HG03135 (cell line): ENCODE measurements around the gene ZNF80.
"Not testable (repeated sequence)": the region's sequence is repeated elsewhere in the genome, so short reads cannot be mapped to it uniquely, and the experiment has no call there.

Experiments
- ATAC-seq: cut with Tn5 transposase; IDR thresholded peaks from one replicate; pipeline ENCODE4 v1.9.1; 2021; ENCODE audit warnings: mild to moderate bottlenecking, moderate library complexity; ENCODE audit not compliant: unreplicated experiment

Gene ZNF80

DNA sequence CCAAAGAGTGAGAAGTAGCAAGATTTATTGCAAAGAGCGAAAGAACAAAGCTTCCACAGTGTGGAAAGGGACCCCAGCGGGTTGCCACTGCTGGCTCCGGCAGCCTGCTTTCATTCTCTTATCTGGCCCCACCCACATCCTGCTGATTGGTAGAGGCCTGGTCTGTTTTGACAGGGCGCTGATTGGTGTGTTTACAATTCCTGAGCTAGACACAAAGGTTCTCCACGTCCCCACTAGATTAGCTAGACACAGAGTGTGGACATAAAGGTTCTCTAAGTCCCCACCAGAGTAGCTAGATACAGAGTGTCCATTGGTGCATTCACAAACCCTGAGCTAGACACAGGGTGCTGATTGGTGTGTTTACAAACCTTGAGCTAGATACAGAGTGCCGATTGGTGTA, at the start of gene ZNF80:
Gene ZNF80 (minus strand): TSS at position 101 of the 400 bp plus-strand sequence. CDS start 504 bp downstream, outside the sequence.
- ATAC-seq = not testable (repeated sequence)

DNA sequence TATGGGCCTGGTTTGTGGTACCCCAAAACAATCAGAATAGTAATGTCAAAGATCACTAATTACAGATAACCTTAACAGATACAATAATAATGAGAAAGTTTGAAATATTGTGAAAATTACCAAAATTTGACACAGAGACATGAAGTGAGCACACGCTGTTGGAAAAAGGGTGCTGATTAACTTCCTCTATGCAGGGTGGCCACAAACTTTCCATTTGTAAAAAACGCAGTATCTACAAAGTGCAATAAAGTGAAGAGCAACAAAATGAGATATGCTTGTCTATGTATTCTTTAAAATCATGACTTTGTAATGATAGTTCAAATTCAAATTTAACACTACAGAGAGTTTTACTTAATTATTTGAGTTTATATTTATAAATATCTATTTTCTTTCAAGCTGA, 48.9 kb upstream of the ZNF80 start:
- no peak for ATAC-seq

DNA sequence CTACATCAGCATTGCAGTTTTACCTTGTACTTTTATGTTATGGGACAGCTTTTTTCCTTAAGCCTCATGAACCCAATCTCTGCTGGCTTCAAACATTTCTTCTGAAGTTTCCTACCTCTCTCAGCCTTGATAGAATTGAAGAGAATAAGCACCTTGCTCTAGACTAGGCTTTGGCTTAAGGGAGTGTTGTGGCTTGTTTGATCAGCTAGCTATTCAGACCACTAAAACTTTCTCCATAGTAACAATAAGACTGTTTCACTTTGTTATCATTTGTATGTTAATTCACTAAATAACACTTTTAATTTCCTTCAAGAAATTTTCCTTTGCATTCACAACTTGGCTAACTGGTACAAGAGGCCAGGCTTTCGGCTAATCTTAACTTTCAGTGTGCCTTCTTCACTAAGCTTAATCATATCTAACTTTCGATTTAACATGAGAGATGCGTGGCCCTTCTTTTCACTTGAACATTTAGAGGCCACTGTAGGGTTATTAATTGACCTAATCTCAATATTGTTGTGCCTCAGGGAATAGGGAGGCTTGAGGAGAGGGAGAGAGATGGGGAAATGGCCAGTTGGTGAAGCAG, 48.4 kb upstream of the ZNF80 start:
- no peak for ATAC-seq

DNA sequence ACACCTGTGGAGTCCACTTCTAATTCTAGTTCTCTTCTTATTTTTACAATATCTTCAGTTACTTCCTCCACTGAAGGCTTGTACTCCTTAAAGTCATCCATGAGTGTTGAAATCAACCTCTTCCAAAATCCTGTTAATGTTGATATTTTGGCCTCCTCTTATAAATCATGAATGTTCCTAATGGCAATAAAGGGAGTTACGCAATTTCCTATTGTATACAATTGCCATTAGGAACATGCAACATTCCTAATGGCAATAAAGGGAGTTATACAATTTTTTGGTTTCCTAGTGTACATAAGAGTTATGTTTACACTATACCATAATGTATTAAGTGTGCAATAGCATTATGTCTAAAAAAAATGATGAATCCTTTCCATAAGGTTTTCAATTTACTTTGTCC, 47.3 kb upstream of the ZNF80 start:
- no peak for ATAC-seq

DNA sequence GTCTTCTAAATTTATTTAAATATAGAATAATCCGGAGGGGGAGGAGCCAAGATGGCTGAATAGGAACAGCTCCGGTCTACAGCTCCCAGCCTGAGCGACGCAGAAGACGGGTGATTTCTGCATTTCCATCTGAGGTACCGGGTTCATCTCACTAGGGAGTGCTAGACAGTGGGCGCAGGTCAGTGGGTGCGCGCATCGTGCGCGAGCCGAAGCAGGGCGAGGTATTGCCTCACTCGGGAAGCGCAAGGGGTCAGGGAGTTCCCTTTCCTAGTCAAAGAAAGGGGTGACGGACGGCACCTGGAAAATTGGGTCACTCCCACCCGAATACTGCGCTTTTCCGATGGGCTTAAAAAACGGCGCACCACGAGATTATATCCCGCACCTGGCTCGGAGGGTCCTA, 39.5 kb upstream of the ZNF80 start:
- not testable (repeated sequence) for ATAC-seq

DNA sequence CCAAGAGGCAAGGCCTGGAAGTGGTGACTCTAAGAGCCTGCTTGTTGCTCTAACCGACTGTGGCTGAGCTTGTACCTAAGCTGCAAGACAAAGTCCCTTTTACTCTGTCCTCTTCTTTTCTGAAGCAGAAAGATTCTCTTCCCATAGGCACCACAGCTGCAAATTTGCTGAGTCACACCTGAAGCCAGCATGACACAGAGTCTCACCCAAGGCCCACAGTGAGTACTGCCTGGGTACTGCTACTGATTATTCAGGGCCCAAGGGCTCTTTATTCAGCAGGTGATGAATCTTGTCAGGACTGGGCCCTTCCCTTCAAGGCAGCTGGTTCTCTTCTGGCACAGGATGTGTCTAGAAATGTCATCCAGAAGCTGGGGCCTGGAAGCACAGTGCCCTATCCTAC, 37.6 kb upstream of the ZNF80 start:
- no peak for ATAC-seq

DNA sequence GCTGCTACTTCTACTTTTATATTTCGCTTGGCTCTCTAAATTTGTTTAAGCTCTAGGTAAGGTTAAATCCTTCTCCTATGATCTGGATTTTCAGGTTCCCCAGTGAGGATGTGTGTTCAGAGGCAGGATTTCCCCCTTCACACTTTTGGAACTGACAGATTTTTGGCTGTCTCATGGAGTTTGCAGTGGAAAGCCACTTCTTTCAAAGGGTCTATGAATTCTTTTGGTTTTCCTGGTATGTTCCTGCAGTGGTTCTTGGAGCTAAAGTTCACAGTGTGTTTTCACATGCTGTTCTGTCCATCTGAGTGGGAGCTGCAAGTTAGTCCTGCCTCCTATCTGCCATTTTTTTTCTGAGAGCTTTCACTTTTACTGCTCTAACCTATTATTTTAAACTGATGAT, 34.9 kb upstream of the ZNF80 start:
- ATAC-seq = no peak

DNA sequence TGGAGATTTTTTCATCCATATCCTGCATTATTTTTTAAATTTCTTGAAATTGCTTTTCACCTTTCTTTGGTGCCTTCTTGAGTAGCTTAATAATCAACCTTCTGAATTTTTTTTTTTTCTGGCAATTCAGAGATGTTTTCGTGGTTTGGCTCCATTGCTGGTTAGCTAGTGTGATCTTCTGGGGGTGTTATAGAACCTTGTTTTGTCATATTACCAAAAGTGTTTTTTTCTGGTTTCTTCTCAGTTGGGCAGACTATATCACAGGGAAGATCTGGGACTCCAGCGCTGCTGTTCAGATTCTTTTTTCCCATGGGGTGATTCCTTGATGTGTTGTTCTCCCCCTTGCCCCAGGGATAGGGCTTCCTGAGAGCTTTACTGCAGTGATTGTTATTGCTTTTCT, 32.6 kb upstream of the ZNF80 start:
- ATAC-seq = no peak

DNA sequence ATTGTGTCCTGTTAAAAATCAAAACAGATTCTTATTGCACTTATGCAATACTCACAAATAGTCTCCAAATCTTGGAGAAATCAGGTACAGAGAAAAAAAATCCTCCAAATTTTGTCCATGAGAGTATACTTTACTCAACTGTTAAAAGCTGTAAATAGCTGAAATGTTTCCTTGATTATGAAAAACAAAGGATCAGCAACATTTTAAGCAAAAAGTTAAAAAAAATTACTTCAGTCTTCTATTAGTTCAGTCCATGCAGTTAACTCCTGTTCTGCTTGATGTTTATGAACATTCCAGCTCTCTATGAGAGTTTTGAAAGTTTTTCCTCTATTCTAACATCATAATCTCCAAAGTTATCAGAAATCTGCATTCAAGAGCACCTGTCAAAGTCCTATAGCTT, 22.8 kb upstream of the ZNF80 start:
- no peak for ATAC-seq

DNA sequence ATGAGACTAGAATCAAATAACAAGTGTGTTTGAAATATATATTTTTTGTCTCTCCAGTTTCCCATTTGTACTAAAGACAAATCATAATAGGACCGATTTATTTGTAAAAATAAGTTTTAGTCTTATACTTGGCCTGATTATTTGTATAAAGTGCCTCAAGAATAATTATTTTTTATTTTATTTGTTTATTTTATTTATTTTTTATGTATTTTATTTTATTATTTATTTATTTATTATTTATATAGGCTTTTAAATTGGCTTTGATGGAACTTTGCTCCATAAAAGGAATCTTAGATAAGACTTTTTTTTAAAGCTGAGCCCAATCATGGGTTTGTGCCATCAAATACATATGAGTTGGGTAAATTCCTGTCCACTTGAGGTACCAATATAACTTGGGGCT, 22.2 kb upstream of the ZNF80 start:
- no peak for ATAC-seq

DNA sequence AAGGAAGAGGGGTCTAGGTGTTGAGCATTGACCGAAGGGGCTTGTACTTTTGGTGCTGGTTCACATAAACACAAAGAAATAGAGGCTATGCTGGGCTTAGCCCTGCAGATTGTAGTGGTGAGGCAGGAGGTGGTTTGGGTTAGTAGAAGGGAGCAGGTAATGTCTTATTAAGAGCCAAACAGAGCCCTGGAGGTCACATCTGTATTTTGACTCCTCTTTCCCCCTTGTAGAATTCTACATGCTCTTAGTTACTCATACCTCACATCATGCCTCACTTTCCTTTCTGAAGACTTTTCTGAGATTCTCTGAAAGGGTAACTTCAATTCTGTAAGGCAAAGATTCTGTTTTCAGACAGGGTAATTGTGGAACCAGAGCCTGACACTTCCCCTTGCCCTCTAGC, 16.1 kb upstream of the ZNF80 start:
- ATAC-seq = no peak

DNA sequence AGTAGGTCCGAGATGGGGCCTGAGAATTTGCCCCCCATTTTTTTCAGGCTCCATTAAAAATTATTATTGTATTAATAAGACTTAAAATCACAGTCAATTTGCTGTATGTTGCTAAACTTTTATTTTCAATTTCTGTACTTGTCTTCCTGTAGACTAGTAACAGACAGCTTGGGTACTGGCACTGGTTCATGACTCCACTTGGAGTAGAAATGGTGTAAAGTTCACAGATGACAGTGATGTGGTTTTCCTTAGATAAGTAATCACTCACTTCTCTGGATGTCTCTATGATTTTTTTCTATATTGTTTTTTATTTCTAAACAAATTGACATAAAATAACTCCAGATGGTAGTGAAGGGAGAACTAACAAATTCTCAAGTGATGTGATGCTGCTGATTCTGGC, 15.6 kb upstream of the ZNF80 start:
- ATAC-seq = no peak

DNA sequence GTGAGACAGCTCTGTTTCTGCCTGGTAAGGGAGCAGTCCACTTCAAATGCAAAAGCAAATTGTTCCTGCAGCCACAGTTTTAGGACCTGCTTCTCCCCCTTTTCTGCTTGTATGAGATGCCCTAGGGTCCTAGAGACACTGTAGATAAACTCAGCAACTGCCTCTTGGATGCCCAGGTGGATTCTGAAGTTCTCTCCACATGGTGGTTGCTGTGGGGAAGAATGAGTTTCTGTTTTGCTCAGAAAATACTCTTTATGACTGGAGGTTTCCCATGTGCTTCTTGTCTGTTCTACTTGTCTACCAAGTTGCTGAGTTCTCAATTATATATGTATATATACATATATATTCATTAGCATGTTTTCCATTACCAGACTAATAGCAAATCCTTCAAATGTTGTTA, 5.6 kb upstream of the ZNF80 start:
- peak; percentile 87 for ATAC-seq

DNA sequence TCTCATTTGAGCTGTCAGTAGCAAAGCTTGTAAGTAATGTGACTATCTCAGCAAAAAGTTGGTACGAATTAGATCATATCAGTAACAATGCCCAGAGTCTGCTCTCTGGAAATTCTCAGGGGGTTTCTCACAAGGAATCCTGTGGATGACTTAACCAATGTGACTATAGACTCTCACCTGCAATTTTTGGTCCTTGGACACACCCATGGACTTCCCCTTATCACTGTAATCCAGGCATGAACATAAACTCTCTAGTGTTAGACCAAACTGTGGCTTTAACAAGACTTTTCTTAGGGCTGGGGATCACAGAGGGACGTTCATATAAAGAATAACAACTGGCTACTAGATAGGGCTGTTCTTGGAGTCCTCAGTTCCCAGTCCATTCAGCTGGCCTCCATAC, 3.9 kb upstream of the ZNF80 start:
- ATAC-seq = no peak

DNA sequence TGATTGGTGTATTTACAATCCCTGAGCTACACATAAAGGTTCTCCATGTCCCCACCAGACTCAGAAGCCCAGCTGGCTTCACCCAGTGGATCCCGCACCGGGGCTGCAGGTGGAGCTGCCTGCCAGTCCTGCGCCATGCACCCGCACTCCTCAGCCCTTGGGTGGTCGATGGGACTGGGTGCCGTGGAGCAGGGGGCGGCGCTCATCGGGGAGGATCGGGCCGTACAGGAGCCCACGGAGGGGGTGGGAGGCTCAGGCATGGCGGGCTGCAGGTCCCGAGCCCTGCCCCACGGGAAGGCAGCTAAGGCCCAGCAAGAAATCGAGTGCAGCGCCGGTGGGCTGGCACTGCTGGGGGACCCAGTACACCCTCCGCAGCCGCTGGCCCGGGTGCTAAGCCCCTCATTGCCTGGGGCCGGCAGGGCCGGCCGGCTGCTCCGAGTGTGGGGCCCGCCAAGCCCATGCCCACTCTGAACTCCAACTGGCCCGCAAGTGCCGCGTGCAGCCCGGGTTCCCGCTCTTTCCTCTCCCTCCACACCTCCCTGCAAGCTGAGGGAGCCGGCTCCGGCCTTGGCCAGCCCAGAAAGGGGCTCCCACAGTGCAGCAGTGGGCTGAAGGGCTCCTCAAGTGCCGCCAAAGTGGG, 888 bp upstream of the ZNF80 start:
- ATAC-seq = not testable (repeated sequence)

DNA sequence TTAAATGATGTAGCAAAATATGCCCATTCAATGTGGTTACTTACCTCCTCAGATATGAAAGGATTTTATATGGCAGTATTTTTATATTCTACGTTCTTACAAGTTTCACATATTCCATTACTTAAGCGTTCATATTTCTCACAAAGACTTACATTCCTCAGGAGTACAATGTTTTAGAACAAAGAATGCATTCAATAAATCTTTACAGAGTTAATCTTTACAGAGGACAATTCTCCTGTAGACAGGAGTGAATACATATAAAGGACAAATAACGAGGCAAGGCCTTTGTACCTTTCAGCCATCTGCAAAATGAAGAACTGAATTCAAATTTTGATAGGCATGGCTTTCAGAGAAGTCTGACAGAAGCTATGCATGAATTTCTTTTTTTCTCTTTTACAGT, 1.9 kb downstream of the ZNF80 start:
- ATAC-seq = no peak

DNA sequence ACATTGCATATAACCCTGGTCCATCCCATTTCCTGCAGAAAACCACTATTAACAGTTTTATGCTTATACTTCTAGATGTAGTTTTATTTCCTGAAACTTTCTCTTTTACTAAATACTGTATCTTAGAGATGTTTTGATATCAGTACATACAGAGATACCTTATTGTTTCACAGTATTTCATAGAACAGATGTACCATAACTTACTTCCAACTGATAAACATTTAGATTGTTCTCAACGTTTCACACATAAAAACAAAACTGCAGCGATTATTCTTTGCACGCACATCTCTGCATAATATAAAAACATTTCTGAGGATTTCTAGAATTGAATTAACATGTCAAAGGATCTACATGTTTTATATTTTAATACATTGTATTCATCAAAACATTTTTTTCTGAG, 2.6 kb downstream of the ZNF80 start:
- no peak for ATAC-seq

DNA sequence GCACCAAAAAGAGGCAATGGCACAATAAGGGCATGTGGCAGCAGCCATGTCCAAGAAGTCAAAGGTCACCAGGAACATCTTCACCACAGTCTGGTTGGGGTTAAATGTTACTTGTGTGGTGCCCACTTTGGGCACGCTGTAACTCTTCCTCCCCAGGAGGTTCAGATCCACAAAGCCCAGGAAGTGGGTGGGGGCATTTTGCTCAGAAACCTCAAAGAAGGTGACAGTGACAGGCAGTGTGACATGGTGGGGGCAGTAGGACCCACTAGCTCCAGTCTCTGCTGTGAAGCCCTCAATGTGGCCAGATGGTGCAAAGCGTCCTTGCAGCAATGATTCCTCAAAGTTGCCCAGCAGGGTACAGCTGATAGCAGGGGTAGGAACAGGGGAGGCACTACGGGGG, 5.8 kb downstream of the ZNF80 start:
- ATAC-seq = no peak

DNA sequence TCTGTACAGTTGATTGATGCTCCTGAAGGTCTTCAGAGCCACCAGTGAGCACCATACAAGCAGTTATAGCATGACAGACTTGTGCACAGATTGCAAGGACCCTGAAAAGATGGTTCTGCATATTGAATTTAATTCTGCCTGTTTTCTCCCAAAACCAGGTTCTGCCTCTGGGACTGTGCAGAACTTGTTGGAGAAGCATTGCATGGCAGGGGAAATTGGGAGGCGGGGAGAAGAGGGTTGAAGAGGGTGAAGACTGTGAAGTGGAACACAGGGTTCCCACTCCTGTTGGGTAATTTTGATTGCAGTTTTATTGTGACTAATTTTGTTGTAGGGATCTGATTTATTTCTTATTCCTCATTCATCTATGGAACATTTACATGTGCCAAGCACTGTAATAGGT, 10.3 kb downstream of the ZNF80 start:
- ATAC-seq = no peak

DNA sequence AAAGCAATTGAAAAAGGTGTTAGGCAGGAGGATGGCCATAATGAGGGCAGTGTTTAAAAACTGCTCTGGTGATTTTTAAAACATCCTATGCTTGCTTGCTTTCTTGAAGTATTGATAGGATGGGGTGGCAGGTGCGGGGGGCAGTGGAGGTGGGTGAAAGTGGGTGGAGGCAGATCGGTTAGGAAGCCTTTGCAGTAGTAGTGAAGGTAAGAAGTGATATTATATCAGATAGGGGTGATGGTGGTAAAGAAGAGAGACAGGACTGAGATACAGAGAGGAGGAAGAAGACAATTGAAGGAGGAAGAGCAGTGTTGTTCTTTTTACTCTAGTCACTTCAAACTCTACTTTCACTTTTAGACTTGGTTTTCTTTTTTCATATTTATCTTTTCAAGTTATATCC, 11.1 kb downstream of the ZNF80 start:
- ATAC-seq = no peak

DNA sequence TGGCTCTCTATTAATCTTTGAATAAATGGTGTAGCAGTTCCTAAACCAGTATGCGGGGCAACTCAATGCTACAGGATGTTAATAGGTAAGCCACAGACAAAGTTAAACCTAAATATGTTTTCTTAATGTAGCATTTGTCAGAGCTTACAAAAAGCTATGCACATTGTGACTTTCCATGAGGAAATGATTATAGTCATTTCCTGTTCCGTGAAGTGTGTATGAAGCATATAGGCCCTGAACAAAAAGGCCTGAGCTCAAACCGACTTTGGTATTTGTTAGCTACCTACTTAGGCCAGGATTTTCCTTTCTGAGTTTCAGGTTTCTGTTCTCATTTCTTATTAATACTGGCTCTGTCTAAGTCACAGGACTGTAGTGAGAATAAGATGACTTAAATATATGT, 14.2 kb downstream of the ZNF80 start:
- peak; percentile 95 for ATAC-seq

DNA sequence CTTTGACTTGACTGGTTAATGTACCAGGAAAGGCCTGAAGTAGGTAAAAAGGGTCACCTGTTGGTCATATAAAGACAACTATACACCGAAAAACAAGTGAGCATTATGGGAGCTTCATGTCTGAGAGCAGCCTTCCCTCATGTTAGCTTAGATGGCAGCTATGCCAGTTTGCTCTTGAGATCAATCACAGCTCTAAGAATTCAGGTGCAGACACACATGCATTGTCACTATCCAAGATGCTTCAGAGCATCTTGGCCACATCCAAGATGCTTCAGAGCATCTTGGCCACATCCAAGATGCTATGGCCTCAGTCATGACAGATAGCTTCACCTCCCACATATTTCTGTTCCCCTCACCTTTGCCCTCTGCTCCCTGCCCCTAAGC, 15.5 kb downstream of the ZNF80 start:
- no peak for ATAC-seq
